HCT116 (cell line): ENCODE results near the gene ACER1. TPM values are rescaled to one million over a fixed set of nuclear protein-coding genes. Genes with fewer than 3 reads are reported as not detected.
"Not testable (repeated sequence)": the region's sequence is repeated elsewhere in the genome, so short reads cannot be mapped to it uniquely, and the experiment has no call there.

Experiments
- ATAC-seq: fragments of 200-7000 bp; cut with Tn5 transposase; 2 replicates; pipeline ENCODE4 v1.9.1; 2020; ENCODE audit warnings: mild to moderate bottlenecking, moderate library complexity
- BruUV-seq: library from RNA; stranded (reverse); fragments of 400-500 nt; replicated peaks from 2 replicates; lab custom pipeline; 2021; lab: Mats Ljungman, UMichigan
- CTCF ChIA-PET: fragments of 300-600 bp; sonication (Branson Sonifier 250); formaldehyde crosslinking; loops from one replicate; lab custom pipeline; 2021; ENCODE audit warnings: antibody characterized with exemption; lab: Charles Lee
- POLR2A ChIA-PET: fragments of 300-600, 350-600 bp; sonication (Branson Sonifier 250); formaldehyde crosslinking; loops from one replicate; lab custom pipeline; 2021; ENCODE audit warnings: antibody characterized with exemption; lab: Charles Lee
- RAD21 ChIA-PET, 2 experiments: fragments of 300-600 bp; sonication (Branson Sonifier 250); formaldehyde crosslinking; loops; one replicate each; lab custom pipeline; 2023; ENCODE audit warnings: low total read pairs in 2 of 2; ENCODE audit not compliant: uncharacterized antibody in 2 of 2, unreplicated experiment in 2 of 2, low non-redundant PET in 1 of 2; lab: Charles Lee
- DNase-seq: peaks from one replicate; pipeline ENCODE4 v3.0.0-alpha.2; 2010; ENCODE audit warnings: low read depth, low spot score
- H2AFZ ChIP-seq: fragments of 200-600 bp; shearing (Covaris generic), sonication (generic); 2 replicates; pipeline ENCODE4 v1.6.1; 2017; ENCODE audit warnings: low read depth, mixed run types, mixed read lengths, antibody characterized with exemption, low read length; ENCODE audit not compliant: poor library complexity, severe bottlenecking
- H3K27ac ChIP-seq: 2 replicates; pipeline ENCODE4 v1.5.1; 2012; ENCODE audit warnings: low read depth, low read length
- H3K27me3 ChIP-seq: fragments of 200-600 bp; sonication (generic); 2 replicates; pipeline ENCODE4 v1.6.1; 2016; ENCODE audit warnings: mixed run types, low read length, mixed read lengths; ENCODE audit not compliant: insufficient read depth
- H3K36me3 ChIP-seq, 2 experiments: fragments of 200-500 bp in 1 of 2; fragments of 200-600 bp in 1 of 2; sonication (Bioruptor generic) in 1 of 2; sonication (generic) in 1 of 2; 2 replicates each; pipeline versions ENCODE4 v1.5.1 to v1.6.1; 2014 to 2016; ENCODE audit warnings: low read length in 2 of 2, inconsistent platforms in 1 of 2, mixed read lengths in 1 of 2, mixed run types in 1 of 2; ENCODE audit not compliant: insufficient read depth in 2 of 2, control insufficient read depth in 1 of 2
- H3K4me1 ChIP-seq, 2 experiments: fragments of 200-600 bp in 1 of 2; sonication (generic) in 1 of 2; 2 replicates each; pipeline versions ENCODE4 v1.5.1 to v1.6.1; 2012 to 2017; ENCODE audit warnings: low read length in 2 of 2, inconsistent platforms in 1 of 2, mild to moderate bottlenecking in 1 of 2, mixed read lengths in 1 of 2, mixed run types in 1 of 2, moderate library complexity in 1 of 2; ENCODE audit not compliant: insufficient read depth in 2 of 2, control insufficient read depth in 1 of 2
- H3K4me2 ChIP-seq: fragments of 200-600 bp; sonication (generic); 2 replicates; pipeline ENCODE4 v1.6.1; 2017; ENCODE audit warnings: mixed run types, low read length, mixed read lengths
- H3K4me3 ChIP-seq, 2 experiments: fragments of 200-600 bp in 1 of 2; sonication (generic) in 1 of 2; replicated peaks in 1 of 2; 2 replicates each; pipeline ENCODE4 v1.5.1; 2011 to 2016; ENCODE audit warnings: low read length in 2 of 2, control low read depth in 1 of 2, low read depth in 1 of 2, mild to moderate bottlenecking in 1 of 2, mixed read lengths in 1 of 2, mixed run types in 1 of 2
- H3K79me2 ChIP-seq: fragments of 200-600 bp; sonication (generic); 2 replicates; pipeline ENCODE4 v1.6.1; 2017; ENCODE audit warnings: mild to moderate bottlenecking, mixed run types, low read length, moderate library complexity, mixed read lengths; ENCODE audit not compliant: insufficient read depth
- H3K9ac ChIP-seq: fragments of 200-600 bp; sonication (generic); 2 replicates; pipeline ENCODE4 v1.6.1; 2016; ENCODE audit warnings: low read length, mixed read lengths
- H3K9me2 ChIP-seq: fragments of 200-600 bp; sonication (generic), shearing (Covaris generic); 2 replicates; pipeline ENCODE4 v1.6.1; 2017; ENCODE audit warnings: mixed run types, mild to moderate bottlenecking, moderate library complexity; ENCODE audit not compliant: insufficient read depth
- H3K9me3 ChIP-seq, 2 experiments: fragments of 200-500 bp in 1 of 2; fragments of 200-600 bp in 1 of 2; sonication (Bioruptor generic) in 1 of 2; sonication (generic) in 1 of 2; 2 replicates each; pipeline ENCODE4 v1.6.1; 2014 to 2017; ENCODE audit warnings: low read length in 2 of 2, mixed read lengths in 2 of 2, inconsistent platforms in 1 of 2, low read depth in 1 of 2, mild to moderate bottlenecking in 1 of 2, mixed run types in 1 of 2, moderate library complexity in 1 of 2; ENCODE audit not compliant: control insufficient read depth in 1 of 2, insufficient read depth in 1 of 2
- H4K20me1 ChIP-seq: fragments of 200-600 bp; sonication (generic), shearing (Covaris generic); 2 replicates; pipeline ENCODE4 v1.6.1; 2017; ENCODE audit warnings: mixed run types, mild to moderate bottlenecking, moderate library complexity; ENCODE audit not compliant: insufficient read depth
- CBX3 ChIP-seq: IDR thresholded peaks from 2 replicates; pipeline ENCODE4 v1.6.1; 2012; ENCODE audit warnings: low read depth
- RAD21 ChIP-seq: IDR thresholded peaks from 2 replicates; pipeline ENCODE4 v1.6.1; 2012; ENCODE audit warnings: low read depth, mild to moderate bottlenecking
- intact Hi-C: fragments of 100-400 bp; cut with micrococcal nuclease; formaldehyde crosslinking; loops from 2 replicates; pipeline ENCODE4 v1.10.0; 2022
- total RNA-seq: library from RNA; stranded (reverse); gene quantifications from one replicate; pipeline ENCODE4 v1.2.1, GENCODE V29; 2021; ENCODE audit not compliant: unreplicated experiment

The ACER1 gene
- total RNA-seq, 1 experiment from 2014 or later = not detected

- peaks cover 18 to 28% of the 10 kb centered on the region in 2 experiments; a peak in 3 of 4 replicates for H3K9me3 ChIP-seq
- no peak overlapping the region for H3K4me2 ChIP-seq
- ChIA-PET POLR2A (no interaction called here), CTCF (no interaction called here)
- H3K9me2 ChIP-seq = no peaks in the 10 kb centered on the region
- no peak overlapping the region for H2AFZ ChIP-seq
- H3K36me3 ChIP-seq = no peaks in the 10 kb centered on the region
- no peaks in the 10 kb centered on the region for H3K79me2 ChIP-seq
- no TSS peak for BruUV-seq
- H3K27me3 ChIP-seq = no peaks in the 10 kb centered on the region
- H3K4me1 ChIP-seq = no peaks in the 10 kb centered on the region
- ATAC-seq (no peak), DNase-seq (no peak)
- intact Hi-C loops = no loop called here
- H3K9ac ChIP-seq = no peak overlapping the region
- H3K27ac ChIP-seq = no peak overlapping the region
- H3K4me3 ChIP-seq = no peak overlapping the region
- H4K20me1 ChIP-seq = no peaks in the 10 kb centered on the region
- TF ChIP-seq CBX3 (peak; percentile 20; the same call in 1 of the 2 replicates), RAD21 (no peak)
- TF ChIP-seq, all 23 proteins: peak for 1
- RAD21 ChIA-PET = no interaction called here
These were observed 46.7 kb downstream of the ACER1 start for GRCh38 chr19:6286676-6287075.

- H4K20me1 ChIP-seq, BruUV-seq, H2AFZ ChIP-seq, intact Hi-C loops, H3K27ac ChIP-seq, ATAC-seq, POLR2A ChIA-PET, H3K9ac ChIP-seq, H3K4me3 ChIP-seq, H3K36me3 ChIP-seq, H3K27me3 ChIP-seq, H3K9me2 ChIP-seq, RAD21 ChIA-PET, DNase-seq, H3K4me2 ChIP-seq, CTCF ChIA-PET: not testable (repeated sequence)
- Histone ChIP-seq H3K9me3 (peaks cover 10 to 15% of the 10 kb centered on the region in 2 experiments; a peak in 2 of 4 replicates), H3K4me1 (peaks cover 8 to 13% of the 10 kb centered on the region in 2 experiments), H3K79me2 (peaks cover 21% of the 10 kb centered on the region)
These were observed 51.0 kb downstream of the ACER1 start for GRCh38 chr19:6282393-6282792.
